Tibial nerve (tissue), 3 donors: Measurements from ENCODE around the gene RAET1E.
"Not testable (repeated sequence)": the region's sequence is repeated elsewhere in the genome, so short reads cannot be mapped to it uniquely, and the experiment has no call there.

ENCODE experiments used
- CTCF ChIP-seq, 5 experiments: fragments of 200-600 bp in 3 of 5; fragments of 450-650 bp in 2 of 5; sonication (generic) in 3 of 5; IDR thresholded peaks; one replicate each; pipeline ENCODE4 v1.5.1; 2016 to 2019; ENCODE audit warnings: antibody characterized with exemption in 5 of 5, mild to moderate bottlenecking in 3 of 5, moderate library complexity in 2 of 5
- POLR2A ChIP-seq, 2 donors: fragments of 450-650 bp; IDR thresholded peaks; one replicate each; pipeline ENCODE4 v1.6.1; 2017; ENCODE audit warnings: antibody characterized with exemption in 2 of 2, mild to moderate bottlenecking in 2 of 2, moderate library complexity in 2 of 2

GRCh38 chr6:149912680-149913079 lies 14.8 kb upstream of the RAET1E start:
- TF ChIP-seq CTCF, POLR2A (IDR thresholded peaks at IDR 0.05): not testable (repeated sequence)
